ENCODE results near the gene UBN1.

The UBN1 gene

GRCh38 chr16:4859190-4859899 is 12.1 kb downstream of the UBN1 start:
- DNase-seq (ENCODE audit: low read depth in 1 of 2, low spot score in 1 of 2) = no peak

- DNase-seq (ENCODE audit: low read depth in 1 of 2, low spot score in 1 of 2) = no peak
Measured at GRCh38 chr16:4859900-4860255, 12.6 kb downstream of the UBN1 start.

- DNase-seq (ENCODE audit: low read depth in 1 of 2, low spot score in 1 of 2) = no peak
Measured at GRCh38 chr16:4860727-4861342, 13.6 kb downstream of the UBN1 start.

GRCh38 chr16:4862639-4863038 is 15.4 kb downstream of the UBN1 start:
- DNase-seq (ENCODE audit: low read depth in 1 of 2, low spot score in 1 of 2) = no peak

- DNase-seq (ENCODE audit: low read depth in 1 of 2, low spot score in 1 of 2) = no peak
Measured at GRCh38 chr16:4864728-4865127, 17.4 kb downstream of the UBN1 start.

- DNase-seq (ENCODE audit: low read depth in 1 of 2, low spot score in 1 of 2) = no peak
Measured at GRCh38 chr16:4865231-4865860, 18.1 kb downstream of the UBN1 start.

- no peak for DNase-seq (ENCODE audit: low read depth in 1 of 2, low spot score in 1 of 2)
Measured at GRCh38 chr16:4866586-4866985, 19.3 kb downstream of the UBN1 start.

GRCh38 chr16:4868026-4868425 is 20.7 kb downstream of the UBN1 start:
- no peak for DNase-seq (ENCODE audit: low read depth in 1 of 2, low spot score in 1 of 2)

GRCh38 chr16:4868535-4868934 is 21.3 kb downstream of the UBN1 start:
- DNase-seq (ENCODE audit: low read depth in 1 of 2, low spot score in 1 of 2) = no peak

GRCh38 chr16:4869147-4869805 is 22.0 kb downstream of the UBN1 start:
- no peak for DNase-seq (ENCODE audit: low read depth in 1 of 2, low spot score in 1 of 2)

GRCh38 chr16:4870138-4870671 is 22.9 kb downstream of the UBN1 start:
- no peak for DNase-seq (ENCODE audit: low read depth in 1 of 2, low spot score in 1 of 2)

- no peak for DNase-seq (ENCODE audit: low read depth in 1 of 2, low spot score in 1 of 2)
Measured at GRCh38 chr16:4871071-4871470, 23.8 kb downstream of the UBN1 start.

GRCh38 chr16:4873091-4873490 is 25.8 kb downstream of the UBN1 start:
- DNase-seq (ENCODE audit: low read depth in 1 of 2, low spot score in 1 of 2) = no peak

- no peak for DNase-seq (ENCODE audit: low read depth in 1 of 2, low spot score in 1 of 2)
Measured at GRCh38 chr16:4874666-4875065, 27.4 kb downstream of the UBN1 start.

GRCh38 chr16:4876646-4877379 is 29.5 kb downstream of the UBN1 start:
- no peak for DNase-seq (ENCODE audit: low read depth in 1 of 2, low spot score in 1 of 2)

GRCh38 chr16:4877380-4877685 is 30.1 kb downstream of the UBN1 start:
- no peak for DNase-seq (ENCODE audit: low read depth in 1 of 2, low spot score in 1 of 2)

GRCh38 chr16:4879049-4879448 is 31.8 kb downstream of the UBN1 start:
- DNase-seq (ENCODE audit: low read depth in 1 of 2, low spot score in 1 of 2) = no peak

- no peak for DNase-seq (ENCODE audit: low read depth in 1 of 2, low spot score in 1 of 2)
Measured at GRCh38 chr16:4880006-4880580, 32.8 kb downstream of the UBN1 start.

GRCh38 chr16:4882000-4882632 is 34.8 kb downstream of the UBN1 start:
- no peak for DNase-seq (ENCODE audit: low read depth in 1 of 2, low spot score in 1 of 2)

- no peak for DNase-seq (ENCODE audit: low read depth in 1 of 2, low spot score in 1 of 2)
Measured at GRCh38 chr16:4882633-4883285, 35.5 kb downstream of the UBN1 start.
